Activated CD8-positive, alpha-beta T cell treated with anti-CD3 and anti-CD28 coated beads for 36 hours (primary cell): ENCODE results near the gene ZNF865. TPM values are rescaled to one million over a fixed set of nuclear protein-coding genes. Genes with fewer than 3 reads are reported as not detected.

Source experiments
- ATAC-seq: fragments of 200-7000 bp; cut with Tn5 transposase; one replicate; pipeline ENCODE4 v1.10.0; 2021; ENCODE audit warnings: mild to moderate bottlenecking, moderate library complexity
- CTCF ChIA-PET: fragments of 350-600 bp; sonication (Branson Sonifier 250); formaldehyde crosslinking; loops from one replicate; lab custom pipeline; 2021; ENCODE audit warnings: antibody characterized with exemption; lab: Charles Lee
- POLR2A ChIA-PET: fragments of 350-600 bp; sonication (Branson Sonifier 250); formaldehyde crosslinking; loops from one replicate; lab custom pipeline; 2021; ENCODE audit warnings: antibody characterized with exemption; lab: Charles Lee
- DNase-seq: peaks from one replicate; pipeline ENCODE4 v3.0.0-alpha.2; 2020
- H3K27ac Mint-ChIP-seq: one replicate; pipeline ENCODE4 v1.8.0; 2021; ENCODE audit warnings: mild to moderate bottlenecking, mixed read lengths
- H3K27me3 Mint-ChIP-seq: one replicate; pipeline ENCODE4 v1.8.0; 2021; ENCODE audit warnings: mixed read lengths
- H3K36me3 Mint-ChIP-seq: one replicate; pipeline ENCODE4 v1.8.0; 2021; ENCODE audit warnings: low read depth, mixed read lengths
- H3K4me1 Mint-ChIP-seq: one replicate; pipeline ENCODE4 v1.8.0; 2021; ENCODE audit warnings: low read depth, mixed read lengths
- H3K4me3 Mint-ChIP-seq: one replicate; pipeline ENCODE4 v1.8.0; 2021; ENCODE audit warnings: mild to moderate bottlenecking, moderate library complexity, mixed read lengths
- H3K9me3 Mint-ChIP-seq: one replicate; pipeline ENCODE4 v1.8.0; 2021; ENCODE audit warnings: mixed read lengths
- intact Hi-C: fragments of 100-400 bp; cut with micrococcal nuclease; formaldehyde crosslinking; loops from one replicate; pipeline ENCODE4 v1.10.0; 2022
- total RNA-seq, 2 experiments: library from RNA; stranded (reverse); gene quantifications; one replicate each; pipeline ENCODE4 v1.2.3, GENCODE V29; 2021
- TF ChIP-seq, protein P1 (sequence below): fragments of 200-600 bp; IDR thresholded peaks from one replicate; pipeline ENCODE4 v1.8.0; 2022; ENCODE audit warnings: antibody characterized with exemption, mild to moderate bottlenecking

Gene ZNF865
- total RNA-seq, 2 experiments from 2014 or later, result 10.6 to 11.7 TPM

DNA sequence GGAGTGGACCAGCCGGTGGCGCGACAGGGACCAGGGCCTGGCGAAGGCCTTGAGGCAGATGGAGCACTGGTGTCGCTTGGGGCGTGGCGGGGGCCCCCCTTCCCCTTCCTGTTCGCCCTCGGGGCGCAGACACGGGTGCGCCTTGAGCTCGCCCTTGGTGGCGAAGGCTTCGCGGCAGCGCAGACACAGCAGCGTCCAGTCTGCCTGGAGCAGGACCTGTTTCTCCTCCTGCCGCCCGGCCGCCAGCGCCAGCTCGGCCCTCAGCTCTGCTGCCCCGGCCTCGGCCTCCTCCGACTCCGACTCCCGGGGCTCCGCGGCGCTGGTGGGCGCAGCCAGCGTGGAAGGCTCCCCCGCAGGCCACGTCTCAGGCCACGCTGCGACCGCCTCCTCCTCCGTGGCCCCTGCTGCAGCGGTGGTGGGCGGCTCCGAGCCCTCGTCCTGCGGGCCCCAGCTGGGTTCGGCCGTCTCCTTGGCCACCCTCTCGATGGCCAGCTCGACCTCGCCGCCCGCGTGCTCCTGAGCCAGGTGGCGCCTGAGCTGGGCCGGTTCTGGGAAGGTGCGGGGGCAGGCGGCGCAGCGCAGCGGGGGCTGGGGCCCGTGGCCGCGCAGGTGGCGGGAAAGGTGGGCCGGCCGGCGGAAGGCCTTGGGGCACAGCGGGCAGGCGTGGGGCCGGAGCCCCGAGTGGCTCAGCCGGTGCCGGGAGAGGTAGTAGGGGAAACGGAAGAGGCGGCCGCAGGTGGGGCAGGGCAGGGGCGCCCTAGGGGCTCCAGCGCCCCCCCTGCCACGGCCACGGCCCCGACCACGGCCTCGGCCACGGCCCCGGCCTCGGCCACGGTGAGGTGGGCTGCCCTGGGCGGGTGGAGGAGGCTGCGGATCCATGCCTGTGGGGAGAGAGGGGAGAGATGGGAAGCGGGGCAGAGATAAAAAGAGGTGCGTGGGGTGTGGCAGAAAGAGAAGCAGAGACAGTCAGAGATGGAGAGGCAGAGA lies 26.4 kb upstream of the ZNF865 start:
- Mint-ChIP-seq H3K27me3 (no peaks in the 10 kb centered on the region), H3K27ac (peak overlapping the region; percentile 89), H3K9me3 (peaks cover 3% of the 10 kb centered on the region), H3K4me1 (peaks cover 19% of the 10 kb centered on the region), H3K36me3 (peaks cover 18% of the 10 kb centered on the region), H3K4me3 (peak overlapping the region; percentile 87)
- ATAC-seq, result no peak
- ChIA-PET CTCF (no interaction called here), POLR2A (no interaction called here)
- TF ChIP-seq, protein P1, sequence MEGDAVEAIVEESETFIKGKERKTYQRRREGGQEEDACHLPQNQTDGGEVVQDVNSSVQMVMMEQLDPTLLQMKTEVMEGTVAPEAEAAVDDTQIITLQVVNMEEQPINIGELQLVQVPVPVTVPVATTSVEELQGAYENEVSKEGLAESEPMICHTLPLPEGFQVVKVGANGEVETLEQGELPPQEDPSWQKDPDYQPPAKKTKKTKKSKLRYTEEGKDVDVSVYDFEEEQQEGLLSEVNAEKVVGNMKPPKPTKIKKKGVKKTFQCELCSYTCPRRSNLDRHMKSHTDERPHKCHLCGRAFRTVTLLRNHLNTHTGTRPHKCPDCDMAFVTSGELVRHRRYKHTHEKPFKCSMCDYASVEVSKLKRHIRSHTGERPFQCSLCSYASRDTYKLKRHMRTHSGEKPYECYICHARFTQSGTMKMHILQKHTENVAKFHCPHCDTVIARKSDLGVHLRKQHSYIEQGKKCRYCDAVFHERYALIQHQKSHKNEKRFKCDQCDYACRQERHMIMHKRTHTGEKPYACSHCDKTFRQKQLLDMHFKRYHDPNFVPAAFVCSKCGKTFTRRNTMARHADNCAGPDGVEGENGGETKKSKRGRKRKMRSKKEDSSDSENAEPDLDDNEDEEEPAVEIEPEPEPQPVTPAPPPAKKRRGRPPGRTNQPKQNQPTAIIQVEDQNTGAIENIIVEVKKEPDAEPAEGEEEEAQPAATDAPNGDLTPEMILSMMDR, result no peak
- DNase-seq, result no peak
- intact Hi-C loops, result no loop called here

DNA sequence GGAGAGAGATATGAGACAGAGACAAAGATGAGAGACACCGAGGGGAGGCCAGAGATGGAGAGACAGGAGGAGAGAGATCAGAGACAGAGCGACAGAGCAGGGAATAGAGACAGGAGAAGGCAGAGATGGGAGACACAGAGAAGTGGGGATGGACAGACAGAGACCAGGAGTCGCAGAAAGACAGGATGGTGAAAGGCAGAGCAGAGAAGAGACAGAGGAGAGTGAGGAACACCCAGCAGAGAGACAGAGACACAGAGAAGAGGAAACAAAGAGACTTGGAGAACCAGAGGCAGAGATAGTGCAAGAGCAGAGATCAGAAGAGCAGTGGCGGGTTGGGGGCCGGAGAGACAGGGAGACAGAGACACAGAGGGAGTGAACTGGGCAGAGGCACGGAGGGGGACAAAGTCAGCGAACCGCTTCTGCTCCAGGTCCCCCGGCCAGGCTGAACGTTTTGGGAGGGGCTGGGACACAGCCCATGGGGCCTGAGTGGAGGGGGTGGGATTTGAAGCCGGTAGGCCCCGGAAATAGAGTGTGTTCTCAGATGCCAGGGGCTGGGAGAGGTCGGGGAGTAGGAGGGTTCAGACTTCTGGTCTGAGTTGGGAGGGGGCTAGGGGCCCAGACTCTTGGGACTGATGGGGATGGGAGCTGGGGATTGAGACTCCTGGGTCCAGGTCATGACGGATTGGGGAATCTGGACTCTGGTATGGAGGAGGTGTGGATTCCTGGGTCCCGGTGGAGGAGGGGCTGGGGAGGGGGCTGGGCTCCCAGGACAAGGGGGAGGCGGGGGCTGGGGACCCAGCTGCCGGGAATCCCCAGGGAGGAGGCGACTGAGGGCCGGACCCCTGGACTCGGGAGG lies 25.5 kb upstream of the ZNF865 start:
- Mint-ChIP-seq H3K36me3 (peaks cover 18% of the 10 kb centered on the region), H3K4me1 (peaks cover 19% of the 10 kb centered on the region), H3K9me3 (peaks cover 3% of the 10 kb centered on the region), H3K4me3 (peak overlapping the region; percentile 87), H3K27me3 (no peaks in the 10 kb centered on the region), H3K27ac (peak overlapping the region; percentile 89)
- ChIA-PET POLR2A (interaction anchor here (1.0 to 1.7 kb wide), 6 partner anchors 26 to 94 kb away, joined by 3 to 6 read pairs (median 3); no protein-coding TSS in a partner anchor), CTCF (interaction anchor here (2.0 to 2.1 kb wide), 2 partner anchors 53 to 75 kb away, joined by 8 read pairs; no protein-coding TSS in a partner anchor)
- DNase-seq (peak; percentile 28), ATAC-seq (peak; percentile 40)
- TF ChIP-seq, protein P1, result no peak
- intact Hi-C loops, result no loop called here

DNA sequence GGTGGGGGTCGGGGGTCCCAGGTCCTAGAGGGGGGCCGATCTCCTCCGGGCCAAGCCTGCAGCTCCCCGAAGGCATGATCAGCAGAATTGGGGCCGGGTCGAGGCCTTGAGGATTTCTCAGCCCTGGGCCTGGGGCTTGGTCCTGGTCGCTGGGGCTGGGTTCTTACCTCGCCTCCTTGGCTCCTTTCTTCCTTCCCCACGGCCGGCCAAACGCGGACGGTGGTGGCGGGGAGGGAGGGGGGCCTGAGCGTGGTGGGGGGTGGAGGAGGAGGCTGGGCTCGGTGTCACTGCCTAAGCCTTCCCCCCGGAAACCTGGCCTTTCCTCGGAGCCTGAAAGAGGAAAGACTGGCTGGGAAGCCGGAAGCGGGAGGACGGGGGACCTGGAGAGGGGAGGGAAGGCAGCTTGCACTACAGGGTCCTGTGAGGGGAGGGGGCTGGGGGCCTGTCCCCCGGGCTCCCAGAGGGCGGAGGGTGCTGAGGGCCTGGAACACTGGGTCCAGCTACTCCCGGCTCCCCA lies 24.8 kb upstream of the ZNF865 start, which contains the start of gene ZNF579:
Gene ZNF579, minus strand, starts transcription at position 221 of the 517 bp plus-strand sequence. CDS start 1,209 bp downstream, outside the sequence.
- ATAC-seq, result peak; percentile 82
- H3K27ac Mint-ChIP-seq, result peak within 1 kb of the TSS; percentile 89
- intact Hi-C loops, result no loop called here

GRCh38 chr19:55581145-55581822 lies 24.2 kb upstream of the ZNF865 start:
- Mint-ChIP-seq H3K27me3 (no peaks in the 10 kb centered on the region), H3K36me3 (peaks cover 18% of the 10 kb centered on the region), H3K27ac (peak overlapping the region; percentile 61), H3K9me3 (peaks cover 3% of the 10 kb centered on the region), H3K4me1 (peaks cover 29% of the 10 kb centered on the region), H3K4me3 (peak overlapping the region; percentile 87)
- ChIA-PET CTCF (interaction anchor here (1.1 to 2.1 kb wide), 5 partner anchors 25 to 77 kb away, joined by 3 to 8 read pairs (median 4); partner anchors contain the start of gene ZNF865), POLR2A (interaction anchor here (0.9 to 1.7 kb wide), 8 partner anchors 19 to 95 kb away, joined by 3 to 6 read pairs (median 3); partner anchors contain the start of gene ZNF524)
- ATAC-seq (peak; percentile 9), DNase-seq (peak; percentile 50)
- TF ChIP-seq, protein P1, result no peak
- intact Hi-C loops, result no loop called here

More for the DNA sequence above, 24.8 kb upstream of the ZNF865 start, which contains the start of gene ZNF579:
- peaks cover 3% of the 10 kb centered on the region for H3K9me3 Mint-ChIP-seq
- peak; percentile 83 for DNase-seq
- H3K4me1 Mint-ChIP-seq, result peaks cover 24% of the 10 kb centered on the region
- POLR2A ChIA-PET, result interaction anchor here (0.9 to 1.7 kb wide), 7 partner anchors 24 to 94 kb away, joined by 3 to 6 read pairs (median 3); no protein-coding TSS in a partner anchor
- H3K27me3 Mint-ChIP-seq, result no peaks in the 10 kb centered on the region
- H3K4me3 Mint-ChIP-seq, result peak within 1 kb of the TSS; percentile 87
- TF ChIP-seq, protein P1, result no peak
- H3K36me3 Mint-ChIP-seq, result peaks cover 18% of the 10 kb centered on the region
- CTCF ChIA-PET, result interaction anchor here (1.1 to 2.1 kb wide), 5 partner anchors 25 to 76 kb away, joined by 3 to 8 read pairs (median 4); partner anchors contain the start of gene ZNF865
